ENCODE data around the gene SPI1.

The SPI1 gene

GRCh38 chr11:47378010-47378835, at the start of gene SPI1:
Gene SPI1, minus strand, starts transcription at chr11:47378547. Its CDS starts 194 bp downstream, at chr11:47378353.
- no peak for DNase-seq (ENCODE audit: low read depth in 2 of 2)

- DNase-seq (ENCODE audit: low read depth in 2 of 2), result peak; percentile 96 to 98
Measured at GRCh38 chr11:47426062-47426956, 48.0 kb upstream of the SPI1 start, which contains the start of gene PSMC3. Gene PSMC3, minus strand, starts transcription at chr11:47426439. Its CDS starts 160 bp downstream, at chr11:47426279.

- DNase-seq (ENCODE audit: low read depth in 2 of 2), result no peak
Measured at GRCh38 chr11:47425611-47426010, 47.3 kb upstream of the SPI1 start.

- DNase-seq (ENCODE audit: low read depth in 2 of 2), result no peak
Measured at GRCh38 chr11:47418454-47419259, 40.3 kb upstream of the SPI1 start.

GRCh38 chr11:47417712-47418111, 39.4 kb upstream of the SPI1 start:
- no peak for DNase-seq (ENCODE audit: low read depth in 2 of 2)

GRCh38 chr11:47415949-47416472, 37.7 kb upstream of the SPI1 start:
- DNase-seq (ENCODE audit: low read depth in 2 of 2), result no peak

GRCh38 chr11:47415091-47415854, 36.9 kb upstream of the SPI1 start:
- no peak for DNase-seq (ENCODE audit: low read depth in 2 of 2)

- no peak for DNase-seq (ENCODE audit: low read depth in 2 of 2)
Measured at GRCh38 chr11:47414685-47415070, 36.3 kb upstream of the SPI1 start.

GRCh38 chr11:47413908-47414684, 35.7 kb upstream of the SPI1 start:
- no peak for DNase-seq (ENCODE audit: low read depth in 2 of 2)

- no peak for DNase-seq (ENCODE audit: low read depth in 2 of 2)
Measured at GRCh38 chr11:47413351-47413750, 35.0 kb upstream of the SPI1 start.

- peak in 1 of 2 donors; percentile 22 for DNase-seq (ENCODE audit: low read depth in 2 of 2)
Measured at GRCh38 chr11:47411884-47412746, 33.8 kb upstream of the SPI1 start.

GRCh38 chr11:47410370-47411264, 32.3 kb upstream of the SPI1 start:
- DNase-seq (ENCODE audit: low read depth in 2 of 2), result no peak

GRCh38 chr11:47409440-47410369, 31.4 kb upstream of the SPI1 start:
- DNase-seq (ENCODE audit: low read depth in 2 of 2), result no peak

- DNase-seq (ENCODE audit: low read depth in 2 of 2), result no peak
Measured at GRCh38 chr11:47408598-47409439, 30.5 kb upstream of the SPI1 start.

- DNase-seq (ENCODE audit: low read depth in 2 of 2), result peak; percentile 82 to 85
Measured at GRCh38 chr11:47407746-47408590, 29.6 kb upstream of the SPI1 start, which contains the start of gene SLC39A13. Gene SLC39A13, plus strand, starts transcription at chr11:47408590. Its CDS starts 1,505 bp downstream, at chr11:47410095.

Data from stimulated activated CD4-positive, alpha-beta T cell treated with anti-CD3 and anti-CD28 coated beads, Interleukin-1b, Interleukin-23, amount 100 ng/mL, for 1 hour (primary cell).